ENCODE results near the gene MGRN1.

DNA sequence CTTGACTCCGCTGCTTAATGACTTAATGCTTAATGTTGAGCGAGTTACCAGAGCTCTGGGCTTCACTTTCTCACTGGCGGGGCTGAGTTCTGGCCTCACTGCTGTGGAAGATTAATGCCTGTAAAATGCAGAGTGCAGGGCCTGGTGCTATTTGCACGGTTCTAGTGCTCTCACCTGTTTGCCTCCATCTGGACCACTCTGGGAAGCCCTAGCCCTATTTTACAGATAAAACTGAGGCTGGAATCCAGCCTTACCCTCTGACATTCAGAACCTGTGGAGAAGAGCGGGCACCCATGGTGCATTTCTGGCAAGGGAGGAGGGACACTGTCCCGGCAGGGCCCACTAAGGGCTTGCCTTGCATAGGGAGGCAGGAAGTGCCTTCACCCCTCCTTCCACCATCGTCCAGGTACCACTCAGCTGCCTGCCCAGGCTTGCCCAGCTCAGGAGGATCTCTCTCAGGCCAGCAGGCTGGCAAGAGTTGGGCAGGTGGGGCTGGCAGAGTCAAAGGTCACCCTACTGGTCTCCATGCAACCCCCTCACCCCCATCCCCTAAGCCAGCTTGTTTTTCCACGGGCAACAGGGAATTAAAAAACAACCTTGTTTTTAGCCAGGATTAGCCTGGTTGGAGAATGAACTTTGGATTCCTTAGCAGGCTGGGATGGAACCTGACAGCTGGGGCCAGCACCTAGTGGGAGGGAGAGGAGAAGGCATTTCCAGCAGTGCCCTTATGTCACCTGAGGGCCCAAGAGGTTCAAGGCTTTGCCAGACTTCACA, 5.8 kb upstream of the MGRN1 start:
- TF ChIP-seq POLR2AphosphoS5 (IDR thresholded peaks at IDR 0.05), result no peak
- no peak for TF ChIP-seq CTCF (IDR thresholded peaks at IDR 0.05)
